ENCODE measurements around the gene GOLGA6L7.
"Not testable (repeated sequence)": the region's sequence is repeated elsewhere in the genome, so short reads cannot be mapped to it uniquely, and the experiment has no call there.

GRCh38 chr15:28821420-28821819 is 27.0 kb downstream of the GOLGA6L7 start:
- TF ChIP-seq CTCF (IDR thresholded peaks at IDR 0.05; ENCODE audit: low read depth, low read length); EZH2phosphoT487 (IDR thresholded peaks at IDR 0.05; ENCODE audit: low read depth): not testable (repeated sequence)
